Measurements from ENCODE around the gene FHAD1. TPM values are rescaled to one million over a fixed set of nuclear protein-coding genes. Genes with fewer than 3 reads are reported as not detected.

Gene FHAD1
- total RNA-seq, 3 donors from 2014 or later (not counting 1 experiment from before 2014, with no cell fraction given), result 0.72 to 1.9 (median 1.7) TPM

GRCh38 chr1:15258833-15259621, 12.0 kb downstream of the FHAD1 start:
- no peak for ATAC-seq
- Histone ChIP-seq H3K4me1 (ENCODE audit: control insufficient read depth, insufficient read depth, low read length) (peaks cover 12% of the 10 kb centered on the region), H3K4me3 (ENCODE audit: low read length) (no peak overlapping the region), H3K27ac (ENCODE audit: low read length) (no peak overlapping the region), H3K36me3 (ENCODE audit: control insufficient read depth, insufficient read depth, low read length) (no peaks in the 10 kb centered on the region), H3K27me3 (ENCODE audit: control insufficient read depth, insufficient read depth, low read length) (no peaks in the 10 kb centered on the region), H3K9me3 (ENCODE audit: control insufficient read depth, insufficient read depth, low read length) (no peaks in the 10 kb centered on the region)
- no peak for DNase-seq
- intact Hi-C loops (cut with micrococcal nuclease), result no loop called here
- WGBS (ENCODE audit: insufficient coverage), result 80% methylated on average over 9 of the region's 13 CpGs
- H3K4me1 Mint-ChIP-seq, result peaks cover 15 to 30% of the 10 kb centered on the region in 2 donors
- peaks cover 6 to 21% of the 10 kb centered on the region in 2 donors for H3K27me3 Mint-ChIP-seq (ENCODE audit: low read depth in 2 of 2)
- H3K4me3 Mint-ChIP-seq, result no peak overlapping the region
- no peaks in the 10 kb centered on the region for H3K9me3 Mint-ChIP-seq
- no peak overlapping the region for H3K27ac Mint-ChIP-seq
- TF ChIP-seq CTCF (IDR thresholded peaks at IDR 0.05), result no peak
- H3K36me3 Mint-ChIP-seq, result no peaks in the 10 kb centered on the region

- peaks cover 12% of the 10 kb centered on the region for H3K4me1 ChIP-seq (ENCODE audit: control insufficient read depth, insufficient read depth, low read length)
- H3K4me3 ChIP-seq (ENCODE audit: low read length), result no peak overlapping the region
- no peak overlapping the region for H3K4me3 Mint-ChIP-seq
- peaks cover 8 to 27% of the 10 kb centered on the region in 2 donors for H3K27me3 Mint-ChIP-seq (ENCODE audit: low read depth in 2 of 2)
- WGBS (ENCODE audit: insufficient coverage), result 85% methylated on average over 9 of the region's 9 CpGs
- H3K9me3 ChIP-seq (ENCODE audit: control insufficient read depth, insufficient read depth, low read length), result no peaks in the 10 kb centered on the region
- no peaks in the 10 kb centered on the region for H3K36me3 ChIP-seq (ENCODE audit: control insufficient read depth, insufficient read depth, low read length)
- H3K36me3 Mint-ChIP-seq, result no peaks in the 10 kb centered on the region
- DNase-seq (no peak), ATAC-seq (no peak)
- H3K9me3 Mint-ChIP-seq, result no peaks in the 10 kb centered on the region
- no peaks in the 10 kb centered on the region for H3K27me3 ChIP-seq (ENCODE audit: control insufficient read depth, insufficient read depth, low read length)
- TF ChIP-seq CTCF (IDR thresholded peaks at IDR 0.05), result no peak
- H3K4me1 Mint-ChIP-seq, result peaks cover 10 to 24% of the 10 kb centered on the region in 2 donors
- H3K27ac Mint-ChIP-seq, result no peak overlapping the region
- H3K27ac ChIP-seq (ENCODE audit: low read length), result no peak overlapping the region
- intact Hi-C loops (cut with micrococcal nuclease), result no loop called here
Measured at GRCh38 chr1:15259622-15260007, 12.6 kb downstream of the FHAD1 start.

GRCh38 chr1:15260418-15261154, 13.6 kb downstream of the FHAD1 start:
- Histone ChIP-seq H3K4me3 (ENCODE audit: low read length) (no peak overlapping the region), H3K27me3 (ENCODE audit: control insufficient read depth, insufficient read depth, low read length) (no peaks in the 10 kb centered on the region), H3K27ac (ENCODE audit: low read length) (no peak overlapping the region), H3K9me3 (ENCODE audit: control insufficient read depth, insufficient read depth, low read length) (no peaks in the 10 kb centered on the region), H3K36me3 (ENCODE audit: control insufficient read depth, insufficient read depth, low read length) (no peaks in the 10 kb centered on the region), H3K4me1 (ENCODE audit: control insufficient read depth, insufficient read depth, low read length) (peaks cover 12% of the 10 kb centered on the region)
- H3K27me3 Mint-ChIP-seq (ENCODE audit: low read depth in 2 of 2), result peaks cover 13 to 33% of the 10 kb centered on the region in 2 donors
- ATAC-seq (no peak), DNase-seq (no peak)
- no peaks in the 10 kb centered on the region for H3K36me3 Mint-ChIP-seq
- no peak for TF ChIP-seq CTCF (IDR thresholded peaks at IDR 0.05)
- peak overlapping the region in 1 of 2 donors; percentile 83 for H3K27ac Mint-ChIP-seq
- H3K4me1 Mint-ChIP-seq, result peaks cover 10 to 18% of the 10 kb centered on the region in 2 donors
- no peak overlapping the region for H3K4me3 Mint-ChIP-seq
- H3K9me3 Mint-ChIP-seq, result no peaks in the 10 kb centered on the region
- intact Hi-C loops (cut with micrococcal nuclease), result no loop called here
- 83% methylated on average over 12 of the region's 12 CpGs for WGBS (ENCODE audit: insufficient coverage)
